HEK293 (cell line): ENCODE results near the gene POLD4.
A peak's percentile ranks its signal among the peaks of the same experiment; 100 is the strongest.

Source experiments
- BCL11B ChIP-seq: fragments of 450-650 bp; formaldehyde crosslinking; IDR thresholded peaks from 2 replicates; pipeline ENCODE4 v1.5.1; 2016; ENCODE audit warnings: low read depth, missing biosample characterization, missing genetic modification characterization
- FEZF1 ChIP-seq: fragments of 450-650 bp; formaldehyde crosslinking; IDR thresholded peaks from 2 replicates; pipeline ENCODE4 v1.5.1; 2016; ENCODE audit warnings: missing biosample characterization, missing genetic modification characterization
- GLI2 ChIP-seq: fragments of 450-650 bp; formaldehyde crosslinking; IDR thresholded peaks from 2 replicates; pipeline ENCODE4; 2017; ENCODE audit warnings: missing biosample characterization, missing genetic modification characterization, low read depth, borderline replicate concordance
- GLIS1 ChIP-seq: fragments of 450-650 bp; formaldehyde crosslinking; IDR thresholded peaks from 2 replicates; pipeline ENCODE4 v1.5.1; 2016; ENCODE audit warnings: missing biosample characterization, missing genetic modification characterization
- IKZF3 ChIP-seq: fragments of 450-650 bp; IDR thresholded peaks from 2 replicates; pipeline ENCODE4 v1.5.0; 2018; ENCODE audit warnings: missing biosample characterization, mild to moderate bottlenecking, missing genetic modification characterization, moderate library complexity
- KLF10 ChIP-seq: fragments of 450-650 bp; IDR thresholded peaks from 2 replicates; pipeline ENCODE4 v1.5.1; 2018; ENCODE audit warnings: missing biosample characterization, mild to moderate bottlenecking, missing genetic modification characterization
- REPIN1 ChIP-seq: fragments of 450-650 bp; formaldehyde crosslinking; IDR thresholded peaks from 2 replicates; pipeline ENCODE4 v1.5.1; 2017; ENCODE audit warnings: missing biosample characterization, missing genetic modification characterization, low read depth
- SETDB1 ChIP-seq: IDR thresholded peaks from one replicate; pipeline ENCODE4 v1.6.1; 2017; ENCODE audit warnings: mild to moderate bottlenecking, low read length, moderate library complexity, mixed read lengths; ENCODE audit not compliant: insufficient read length
- SP7 ChIP-seq: fragments of 450-650 bp; formaldehyde crosslinking; IDR thresholded peaks from 2 replicates; pipeline ENCODE4 v1.5.1; 2016; ENCODE audit warnings: missing biosample characterization, missing genetic modification characterization
- YY1 ChIP-seq: fragments of 450-650 bp; formaldehyde crosslinking; IDR thresholded peaks from 2 replicates; pipeline ENCODE4 v1.5.1; 2018; ENCODE audit warnings: missing biosample characterization, missing genetic modification characterization
- YY2 ChIP-seq: fragments of 450-650 bp; formaldehyde crosslinking; IDR thresholded peaks from 2 replicates; pipeline ENCODE4 v1.5.1; 2016; ENCODE audit warnings: missing biosample characterization, missing genetic modification characterization
- ZBTB1 ChIP-seq: fragments of 450-650 bp; formaldehyde crosslinking; IDR thresholded peaks from 2 replicates; pipeline ENCODE4 v1.5.1; 2016; ENCODE audit warnings: missing biosample characterization, missing genetic modification characterization
- ZNF121 ChIP-seq: fragments of 450-650 bp; formaldehyde crosslinking; IDR thresholded peaks from 2 replicates; pipeline ENCODE4 v1.5.1; 2016; ENCODE audit warnings: missing biosample characterization, missing genetic modification characterization
- ZNF324 ChIP-seq: fragments of 450-650 bp; formaldehyde crosslinking; IDR thresholded peaks from 2 replicates; pipeline ENCODE4 v1.5.1; 2016; ENCODE audit warnings: missing biosample characterization, missing genetic modification characterization
- ZNF501 ChIP-seq: fragments of 450-650 bp; formaldehyde crosslinking; IDR thresholded peaks from 2 replicates; pipeline ENCODE4 v1.5.1; 2016; ENCODE audit warnings: missing biosample characterization, missing genetic modification characterization
- ZNF530 ChIP-seq: fragments of 450-650 bp; formaldehyde crosslinking; IDR thresholded peaks from 2 replicates; pipeline ENCODE4 v1.5.1; 2016; ENCODE audit warnings: low read depth, missing biosample characterization, missing genetic modification characterization
- ZNF558 ChIP-seq: fragments of 450-650 bp; formaldehyde crosslinking; IDR thresholded peaks from 2 replicates; pipeline ENCODE4 v1.5.1; 2016; ENCODE audit warnings: missing biosample characterization, missing genetic modification characterization
- ZNF561 ChIP-seq: fragments of 450-650 bp; IDR thresholded peaks from 2 replicates; pipeline ENCODE4 v1.5.1; 2018; ENCODE audit warnings: missing biosample characterization, missing genetic modification characterization, borderline replicate concordance
- ZNF596 ChIP-seq: fragments of 450-650 bp; IDR thresholded peaks from 2 replicates; pipeline ENCODE4 v1.5.0; 2018; ENCODE audit warnings: missing biosample characterization, mild to moderate bottlenecking, missing genetic modification characterization, moderate library complexity
- ZNF610 ChIP-seq: fragments of 450-650 bp; formaldehyde crosslinking; IDR thresholded peaks from 2 replicates; pipeline ENCODE4 v1.5.1; 2016; ENCODE audit warnings: missing biosample characterization, missing genetic modification characterization, borderline replicate concordance
- ZNF623 ChIP-seq: fragments of 450-650 bp; formaldehyde crosslinking; IDR thresholded peaks from 2 replicates; pipeline ENCODE4 v1.5.1; 2016; ENCODE audit warnings: missing biosample characterization, missing genetic modification characterization
- ZNF664 ChIP-seq: fragments of 450-650 bp; formaldehyde crosslinking; IDR thresholded peaks from 2 replicates; pipeline ENCODE4 v1.5.1; 2016; ENCODE audit warnings: missing biosample characterization, missing genetic modification characterization
- ZNF747 ChIP-seq: fragments of 450-650 bp; formaldehyde crosslinking; IDR thresholded peaks from 2 replicates; pipeline ENCODE4 v1.5.1; 2016; ENCODE audit warnings: missing biosample characterization, missing genetic modification characterization
- ZNF76 ChIP-seq: fragments of 450-650 bp; formaldehyde crosslinking; IDR thresholded peaks from 2 replicates; pipeline ENCODE4; 2016; ENCODE audit warnings: low read depth, missing biosample characterization, missing genetic modification characterization, borderline replicate concordance
- ZNF768 ChIP-seq: fragments of 450-650 bp; formaldehyde crosslinking; IDR thresholded peaks from 2 replicates; pipeline ENCODE4 v1.5.1; 2018; ENCODE audit warnings: missing biosample characterization, mild to moderate bottlenecking, missing genetic modification characterization
- ZNF843 ChIP-seq: fragments of 450-650 bp; formaldehyde crosslinking; IDR thresholded peaks from 2 replicates; pipeline ENCODE4 v1.5.1; 2016; ENCODE audit warnings: missing biosample characterization, missing genetic modification characterization
- TF ChIP-seq, protein P1 (sequence below): fragments of 450-650 bp; formaldehyde crosslinking; IDR thresholded peaks from 2 replicates; pipeline ENCODE4 v1.5.1; 2016; ENCODE audit warnings: missing biosample characterization, missing genetic modification characterization
- TF ChIP-seq, protein P2 (sequence below): fragments of 450-650 bp; formaldehyde crosslinking; IDR thresholded peaks from 2 replicates; pipeline ENCODE4 v1.5.1; 2016; ENCODE audit warnings: missing biosample characterization, missing genetic modification characterization
- TF ChIP-seq, protein P3 (sequence below): fragments of 450-650 bp; formaldehyde crosslinking; IDR thresholded peaks from 2 replicates; pipeline ENCODE4 v1.5.1; 2016; ENCODE audit warnings: missing biosample characterization, missing genetic modification characterization
- TF ChIP-seq, protein P4 (sequence below): fragments of 450-650 bp; formaldehyde crosslinking; IDR thresholded peaks from 2 replicates; pipeline ENCODE4 v1.5.1; 2016; ENCODE audit warnings: missing biosample characterization, missing genetic modification characterization
- TF ChIP-seq, protein P5 (sequence below): fragments of 450-650 bp; formaldehyde crosslinking; IDR thresholded peaks from 2 replicates; pipeline ENCODE4 v1.5.1; 2017; ENCODE audit warnings: missing biosample characterization, missing genetic modification characterization

Gene POLD4

DNA sequence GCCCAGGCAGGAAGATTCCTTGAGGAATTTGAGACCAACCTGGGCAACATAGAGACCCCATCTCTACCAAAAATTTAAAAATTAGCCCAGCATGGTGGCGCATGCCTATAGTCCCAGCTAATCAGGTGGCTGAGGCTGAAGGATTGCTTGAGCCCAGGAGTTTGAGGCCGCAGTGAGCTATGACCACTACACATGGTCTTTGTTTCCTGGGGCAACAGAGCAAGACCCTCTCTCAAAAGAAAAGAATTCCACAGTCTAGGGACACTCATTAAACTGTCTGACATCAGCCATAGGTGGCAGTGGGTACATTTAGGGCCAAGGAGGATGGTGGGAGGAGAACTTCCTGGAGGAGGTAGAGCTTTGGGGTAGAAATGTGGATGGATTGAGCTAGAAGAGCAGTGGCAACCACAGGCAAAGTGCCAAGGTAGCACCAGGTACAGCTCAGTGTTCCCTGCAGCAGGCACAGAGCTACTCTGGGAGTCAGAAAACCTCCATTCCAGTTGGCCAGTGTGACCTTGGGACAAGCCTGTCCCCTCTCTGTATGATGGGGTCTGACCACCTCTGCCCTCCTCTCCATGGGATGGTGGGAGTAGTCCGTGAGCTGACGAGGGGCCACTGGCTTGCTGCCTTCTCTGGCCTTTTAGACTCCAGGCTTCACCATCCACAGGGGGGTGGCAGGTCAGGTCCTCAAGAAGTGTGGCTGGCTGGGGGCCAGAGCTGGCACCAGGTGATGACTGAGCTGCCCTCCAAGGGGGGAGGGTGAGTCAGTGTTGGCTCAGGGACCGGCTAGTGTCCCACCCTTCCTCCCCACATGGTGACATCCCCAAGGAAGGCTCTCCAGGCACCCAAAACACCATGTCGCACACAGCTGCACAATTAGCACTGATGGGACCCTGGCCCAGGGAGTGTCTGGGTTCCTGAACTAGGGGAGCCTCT lies 23.8 kb upstream of the POLD4 start (continued):
- TF ChIP-seq, protein P1, sequence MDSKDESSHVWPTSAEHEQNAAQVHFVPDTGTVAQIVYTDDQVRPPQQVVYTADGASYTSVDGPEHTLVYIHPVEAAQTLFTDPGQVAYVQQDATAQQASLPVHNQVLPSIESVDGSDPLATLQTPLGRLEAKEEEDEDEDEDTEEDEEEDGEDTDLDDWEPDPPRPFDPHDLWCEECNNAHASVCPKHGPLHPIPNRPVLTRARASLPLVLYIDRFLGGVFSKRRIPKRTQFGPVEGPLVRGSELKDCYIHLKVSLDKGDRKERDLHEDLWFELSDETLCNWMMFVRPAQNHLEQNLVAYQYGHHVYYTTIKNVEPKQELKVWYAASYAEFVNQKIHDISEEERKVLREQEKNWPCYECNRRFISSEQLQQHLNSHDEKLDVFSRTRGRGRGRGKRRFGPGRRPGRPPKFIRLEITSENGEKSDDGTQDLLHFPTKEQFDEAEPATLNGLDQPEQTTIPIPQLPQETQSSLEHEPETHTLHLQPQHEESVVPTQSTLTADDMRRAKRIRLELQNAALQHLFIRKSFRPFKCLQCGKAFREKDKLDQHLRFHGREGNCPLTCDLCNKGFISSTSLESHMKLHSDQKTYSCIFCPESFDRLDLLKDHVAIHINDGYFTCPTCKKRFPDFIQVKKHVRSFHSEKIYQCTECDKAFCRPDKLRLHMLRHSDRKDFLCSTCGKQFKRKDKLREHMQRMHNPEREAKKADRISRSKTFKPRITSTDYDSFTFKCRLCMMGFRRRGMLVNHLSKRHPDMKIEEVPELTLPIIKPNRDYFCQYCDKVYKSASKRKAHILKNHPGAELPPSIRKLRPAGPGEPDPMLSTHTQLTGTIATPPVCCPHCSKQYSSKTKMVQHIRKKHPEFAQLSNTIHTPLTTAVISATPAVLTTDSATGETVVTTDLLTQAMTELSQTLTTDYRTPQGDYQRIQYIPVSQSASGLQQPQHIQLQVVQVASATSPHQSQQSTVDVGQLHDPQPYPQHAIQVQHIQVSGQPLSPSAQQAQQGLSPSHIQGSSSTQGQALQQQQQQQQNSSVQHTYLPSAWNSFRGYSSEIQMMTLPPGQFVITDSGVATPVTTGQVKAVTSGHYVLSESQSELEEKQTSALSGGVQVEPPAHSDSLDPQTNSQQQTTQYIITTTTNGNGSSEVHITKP, result peak; percentile 34; the same call in 1 of the 2 replicates
- no peak for TF ChIP-seq SP7 (tag by site-specific recombination)
- TF ChIP-seq, protein P2, sequence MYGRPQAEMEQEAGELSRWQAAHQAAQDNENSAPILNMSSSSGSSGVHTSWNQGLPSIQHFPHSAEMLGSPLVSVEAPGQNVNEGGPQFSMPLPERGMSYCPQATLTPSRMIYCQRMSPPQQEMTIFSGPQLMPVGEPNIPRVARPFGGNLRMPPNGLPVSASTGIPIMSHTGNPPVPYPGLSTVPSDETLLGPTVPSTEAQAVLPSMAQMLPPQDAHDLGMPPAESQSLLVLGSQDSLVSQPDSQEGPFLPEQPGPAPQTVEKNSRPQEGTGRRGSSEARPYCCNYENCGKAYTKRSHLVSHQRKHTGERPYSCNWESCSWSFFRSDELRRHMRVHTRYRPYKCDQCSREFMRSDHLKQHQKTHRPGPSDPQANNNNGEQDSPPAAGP, result no peak
- no peak for TF ChIP-seq ZNF561
- TF ChIP-seq ZNF768 (tag by site-specific recombination), result no peak
- no peak for TF ChIP-seq SETDB1
- TF ChIP-seq ZBTB1, result no peak
- no peak for TF ChIP-seq ZNF596
- TF ChIP-seq ZNF324 (tag by site-specific recombination), result no peak
- no peak for TF ChIP-seq KLF10 (tag by site-specific recombination)
- no peak for TF ChIP-seq FEZF1
- no peak for TF ChIP-seq ZNF623 (tag by site-specific recombination)
- no peak for TF ChIP-seq BCL11B (tag by site-specific recombination)
- no peak for TF ChIP-seq ZNF76 (tag by site-specific recombination)
- TF ChIP-seq, protein P3, sequence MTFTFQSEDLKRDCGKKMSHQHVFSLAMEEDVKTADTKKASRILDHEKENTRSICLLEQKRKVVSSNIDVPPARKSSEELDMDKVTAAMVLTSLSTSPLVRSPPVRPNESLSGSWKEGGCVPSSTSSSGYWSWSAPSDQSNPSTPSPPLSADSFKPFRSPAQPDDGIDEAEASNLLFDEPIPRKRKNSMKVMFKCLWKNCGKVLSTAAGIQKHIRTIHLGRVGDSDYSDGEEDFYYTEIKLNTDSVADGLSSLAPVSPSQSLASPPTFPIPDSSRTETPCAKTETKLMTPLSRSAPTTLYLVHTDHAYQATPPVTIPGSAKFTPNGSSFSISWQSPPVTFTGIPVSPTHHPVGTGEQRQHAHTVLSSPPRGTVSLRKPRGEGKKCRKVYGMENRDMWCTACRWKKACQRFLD (tag by site-specific recombination), result no peak
- no peak for TF ChIP-seq YY2
- no peak for TF ChIP-seq ZNF501 (tag by site-specific recombination)
- TF ChIP-seq ZNF121 (tag by site-specific recombination), result 0 out of 2 replicates have a peak, but pooled peaks have one; percentile 54
- TF ChIP-seq YY1, result no peak
- TF ChIP-seq REPIN1 (tag by site-specific recombination), result no peak
- no peak for TF ChIP-seq ZNF747 (tag by site-specific recombination)
- no peak for TF ChIP-seq ZNF664 (tag by site-specific recombination)
- no peak for TF ChIP-seq ZNF558 (tag by site-specific recombination)
- no peak for TF ChIP-seq ZNF530 (tag by site-specific recombination)
- no peak for TF ChIP-seq ZNF610 (tag by site-specific recombination)
- TF ChIP-seq IKZF3 (tag by site-specific recombination), result no peak
- TF ChIP-seq GLIS1 (tag by site-specific recombination), result peak; percentile 44
- TF ChIP-seq ZNF843, result no peak
- no peak for TF ChIP-seq GLI2 (tag by site-specific recombination)
- TF ChIP-seq, protein P4, sequence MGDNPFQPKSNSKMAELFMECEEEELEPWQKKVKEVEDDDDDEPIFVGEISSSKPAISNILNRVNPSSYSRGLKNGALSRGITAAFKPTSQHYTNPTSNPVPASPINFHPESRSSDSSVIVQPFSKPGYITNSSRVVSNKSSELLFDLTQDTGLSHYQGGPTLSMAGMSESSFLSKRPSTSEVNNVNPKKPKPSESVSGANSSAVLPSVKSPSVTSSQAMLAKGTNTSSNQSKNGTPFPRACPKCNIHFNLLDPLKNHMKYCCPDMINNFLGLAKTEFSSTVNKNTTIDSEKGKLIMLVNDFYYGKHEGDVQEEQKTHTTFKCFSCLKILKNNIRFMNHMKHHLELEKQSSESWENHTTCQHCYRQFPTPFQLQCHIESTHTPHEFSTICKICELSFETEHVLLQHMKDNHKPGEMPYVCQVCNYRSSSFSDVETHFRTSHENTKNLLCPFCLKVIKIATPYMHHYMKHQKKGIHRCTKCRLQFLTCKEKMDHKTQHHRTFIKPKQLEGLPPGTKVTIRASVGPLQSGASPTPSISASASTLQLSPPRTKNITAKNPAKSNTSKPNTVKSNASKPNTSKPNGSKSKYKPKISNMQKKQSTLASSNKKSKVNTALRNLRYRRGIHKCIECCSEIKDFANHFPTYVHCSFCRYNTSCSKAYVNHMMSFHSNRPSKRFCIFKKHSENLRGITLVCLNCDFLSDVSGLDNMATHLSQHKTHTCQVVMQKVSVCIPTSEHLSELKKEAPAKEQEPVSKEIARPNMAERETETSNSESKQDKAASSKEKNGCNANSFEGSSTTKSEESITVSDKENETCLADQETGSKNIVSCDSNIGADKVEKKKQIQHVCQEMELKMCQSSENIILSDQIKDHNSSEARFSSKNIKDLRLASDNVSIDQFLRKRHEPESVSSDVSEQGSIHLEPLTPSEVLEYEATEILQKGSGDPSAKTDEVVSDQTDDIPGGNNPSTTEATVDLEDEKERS (tag by site-specific recombination), result no peak
- TF ChIP-seq, protein P5, sequence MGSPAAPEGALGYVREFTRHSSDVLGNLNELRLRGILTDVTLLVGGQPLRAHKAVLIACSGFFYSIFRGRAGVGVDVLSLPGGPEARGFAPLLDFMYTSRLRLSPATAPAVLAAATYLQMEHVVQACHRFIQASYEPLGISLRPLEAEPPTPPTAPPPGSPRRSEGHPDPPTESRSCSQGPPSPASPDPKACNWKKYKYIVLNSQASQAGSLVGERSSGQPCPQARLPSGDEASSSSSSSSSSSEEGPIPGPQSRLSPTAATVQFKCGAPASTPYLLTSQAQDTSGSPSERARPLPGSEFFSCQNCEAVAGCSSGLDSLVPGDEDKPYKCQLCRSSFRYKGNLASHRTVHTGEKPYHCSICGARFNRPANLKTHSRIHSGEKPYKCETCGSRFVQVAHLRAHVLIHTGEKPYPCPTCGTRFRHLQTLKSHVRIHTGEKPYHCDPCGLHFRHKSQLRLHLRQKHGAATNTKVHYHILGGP (tag by site-specific recombination), result no peak
